Subcutaneous adipose tissue (tissue), 4 donors: ENCODE measurements around the gene CIRBP. TPM values are rescaled to one million over a fixed set of nuclear protein-coding genes. Genes with fewer than 3 reads are reported as not detected.

Experiments
- CTCF ChIP-seq: fragments of 450-650 bp; IDR thresholded peaks from one replicate; pipeline ENCODE4 v1.5.1; 2016; ENCODE audit warnings: low read depth, mild to moderate bottlenecking, control low read depth, antibody characterized with exemption, moderate library complexity
- total RNA-seq, 4 donors: library from RNA; depleted of rRNA; stranded (reverse); fragments of >200 nt; gene quantifications; one replicate each; pipeline ENCODE4 v1.1.0, GENCODE V29; 2016

CIRBP gene
- total RNA-seq, 4 donors from 2014 or later: 159 to 753 (median 413) TPM

- TF ChIP-seq CTCF: no peak
These were observed 46.5 kb downstream of the CIRBP start for GRCh38 chr19:1315470-1316166.

DNA sequence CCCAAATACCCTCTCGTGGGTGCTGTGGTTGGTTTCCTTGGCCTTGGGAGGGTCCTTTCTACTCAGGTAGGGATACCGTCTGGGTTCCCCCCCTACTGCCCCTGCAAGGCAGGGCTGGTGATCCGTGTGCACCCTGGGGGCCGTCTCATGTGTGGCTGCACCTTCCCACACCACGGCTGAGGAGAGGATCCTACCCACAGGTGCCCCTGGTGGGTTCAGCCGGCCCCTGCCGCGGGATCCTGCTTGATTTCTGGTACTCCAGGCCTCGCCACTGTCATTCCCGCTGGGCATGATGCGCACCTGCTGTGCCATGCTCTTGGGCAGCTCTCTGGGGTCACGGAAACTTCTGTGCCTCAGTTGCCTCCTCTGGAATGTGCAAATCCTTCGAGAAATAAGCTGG is 47.3 kb downstream of the CIRBP start:
- no peak for TF ChIP-seq CTCF

DNA sequence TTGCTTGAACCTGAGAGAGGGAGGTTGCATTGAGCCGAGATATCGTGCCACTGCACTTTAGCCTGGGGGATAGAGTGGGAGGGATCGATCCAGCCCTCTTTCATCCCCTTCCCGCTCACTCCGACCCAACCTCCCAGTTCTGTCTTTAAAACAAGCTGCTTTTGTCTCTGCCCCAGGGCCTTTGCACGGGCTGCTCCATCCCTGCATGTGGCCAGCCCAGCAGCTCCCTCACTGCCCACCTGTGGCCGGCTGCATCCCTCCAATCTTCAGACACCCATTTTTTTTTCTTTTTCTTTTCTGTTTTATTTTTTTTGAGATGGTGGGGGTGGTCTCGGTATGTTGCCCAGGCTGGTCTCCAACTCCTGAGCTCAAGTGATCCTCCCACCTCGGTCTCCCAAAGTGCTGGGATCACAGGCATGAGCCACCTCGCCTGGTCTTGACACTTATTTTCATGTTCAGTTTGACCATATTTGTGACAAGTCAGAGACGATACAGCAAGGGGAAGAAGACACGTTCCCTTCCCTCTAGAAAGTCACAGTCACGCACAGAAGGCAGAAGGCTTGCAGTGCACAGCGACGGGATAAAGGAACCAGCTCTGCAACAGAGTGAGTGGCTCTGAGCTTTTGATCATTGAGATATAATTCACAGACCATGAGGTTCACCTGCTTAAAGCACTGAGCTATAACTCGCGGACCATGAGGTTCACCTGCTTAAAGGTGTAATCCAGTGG is 48.3 kb downstream of the CIRBP start:
- TF ChIP-seq CTCF: no peak

- TF ChIP-seq CTCF: no peak
These were observed 49.7 kb downstream of the CIRBP start for GRCh38 chr19:1318678-1319471.

DNA sequence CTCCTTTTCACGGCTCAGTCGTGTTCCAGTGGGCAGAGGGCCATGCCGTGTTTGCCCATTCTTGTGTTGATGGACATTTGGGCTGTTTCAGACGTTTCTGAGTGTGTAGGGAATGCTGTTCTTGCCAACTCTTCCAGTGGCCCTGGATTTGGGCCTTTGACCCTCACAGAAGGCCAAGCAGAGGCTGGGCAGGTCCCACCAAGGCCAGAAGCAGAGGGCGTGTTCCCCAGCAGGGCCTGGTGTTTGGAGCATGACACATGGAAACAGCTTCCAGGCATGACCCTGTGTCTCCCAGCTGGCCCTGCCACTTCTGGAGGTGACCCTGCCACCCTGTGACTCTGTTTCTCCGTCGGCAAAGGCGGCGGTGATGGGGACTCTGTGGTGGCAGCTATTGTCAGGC is 52.4 kb downstream of the CIRBP start:
- no peak for TF ChIP-seq CTCF

DNA sequence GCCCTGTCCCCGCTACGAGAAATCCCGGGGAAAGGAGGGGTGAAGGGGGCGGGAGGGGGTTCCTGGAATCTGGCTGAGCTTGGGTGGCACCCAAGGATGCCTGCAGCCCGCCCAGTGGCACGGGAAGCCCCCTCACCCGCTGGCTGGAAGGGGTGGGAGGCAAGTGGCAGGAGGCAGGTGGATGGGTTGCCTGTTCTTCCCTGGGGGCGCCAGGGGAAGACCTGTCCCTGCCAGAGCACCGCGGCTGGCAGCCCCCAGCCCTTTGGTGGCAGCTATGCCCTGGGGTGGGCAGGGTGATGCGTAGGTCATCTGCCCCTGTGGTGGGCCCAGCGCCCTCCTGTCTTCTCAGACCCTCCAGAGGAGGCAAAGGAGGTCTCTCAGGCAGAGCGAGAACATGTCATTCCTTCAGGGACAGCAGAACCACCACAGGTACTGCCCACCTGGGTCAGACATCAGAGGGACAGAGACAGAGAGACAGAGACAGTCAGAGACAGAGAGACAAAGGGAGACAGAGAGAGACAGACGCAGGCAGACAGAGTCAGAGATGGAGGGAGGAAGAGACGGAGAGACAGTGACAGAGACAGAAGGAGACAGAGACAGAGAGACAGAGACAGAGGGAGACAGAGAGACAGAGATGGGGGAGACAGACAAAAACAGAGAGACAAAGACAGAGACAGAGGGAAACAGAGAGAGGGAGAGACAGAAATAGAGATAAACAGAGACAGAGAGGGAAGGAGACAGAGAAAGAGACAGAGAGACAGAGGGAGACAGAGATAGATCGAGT is 53.3 kb downstream of the CIRBP start:
- no peak for TF ChIP-seq CTCF
